GM23338 (cell line): ENCODE measurements around the gene SLC10A3. TPM values are rescaled to one million over a fixed set of nuclear protein-coding genes. Genes with fewer than 3 reads are reported as not detected.

Source experiments
- ATAC-seq: fragments of 200-7000 bp; cut with Tn5 transposase; 3 replicates; pipeline ENCODE4 v1.9.1; 2020
- DNase-seq: peaks from one replicate; pipeline ENCODE4 v3.0.0-alpha.2; 2015; ENCODE audit warnings: low spot score
- H2AFZ ChIP-seq: fragments of 200-600 bp; sonication (generic); 2 replicates; pipeline ENCODE4 v1.8.0; 2016; ENCODE audit warnings: antibody characterized with exemption, mild to moderate bottlenecking, moderate library complexity
- H3F3A ChIP-seq: fragments of 200-600 bp; sonication (generic); replicated peaks from 2 replicates; pipeline ENCODE4 v1.8.0; 2017; ENCODE audit warnings: antibody characterized with exemption, mixed run types, low read depth
- H3K27ac ChIP-seq: fragments of 200-600 bp; sonication (generic); 2 replicates; pipeline ENCODE4 v1.6.1; 2016; ENCODE audit warnings: low read depth
- H3K27me3 ChIP-seq: fragments of 200-600 bp; sonication (generic); 2 replicates; pipeline ENCODE4 v1.8.0; 2016; ENCODE audit warnings: mild to moderate bottlenecking, mixed run types, moderate library complexity; ENCODE audit not compliant: insufficient read depth
- H3K36me3 ChIP-seq: fragments of 200-600 bp; sonication (generic); 2 replicates; pipeline ENCODE4 v1.8.0; 2016; ENCODE audit warnings: mild to moderate bottlenecking; ENCODE audit not compliant: insufficient read depth
- H3K4me1 ChIP-seq: fragments of 200-600 bp; sonication (generic); 2 replicates; pipeline ENCODE4 v1.8.0; 2016; ENCODE audit warnings: mild to moderate bottlenecking, moderate library complexity; ENCODE audit not compliant: insufficient read depth
- H3K4me2 ChIP-seq: fragments of 200-600 bp; sonication (generic); 2 replicates; pipeline ENCODE4 v1.7.1; 2017; ENCODE audit warnings: mixed run types
- H3K4me3 ChIP-seq: fragments of 200-600 bp; sonication (generic); 2 replicates; pipeline ENCODE4 v1.6.1; 2016; ENCODE audit warnings: mixed run types
- H3K79me2 ChIP-seq: fragments of 200-600 bp; sonication (generic); replicated peaks from 2 replicates; pipeline ENCODE4 v1.8.0; 2017; ENCODE audit warnings: mild to moderate bottlenecking; ENCODE audit not compliant: insufficient read depth
- H3K9me2 ChIP-seq: fragments of 200-600 bp; sonication (generic); 2 replicates; pipeline ENCODE4 v1.8.0; 2017; ENCODE audit not compliant: insufficient read depth
- H4K20me1 ChIP-seq: fragments of 200-600 bp; sonication (generic); replicated peaks from 2 replicates; pipeline ENCODE4 v1.8.0; 2017; ENCODE audit warnings: mild to moderate bottlenecking; ENCODE audit not compliant: insufficient read depth
- H3K27ac Mint-ChIP-seq: 2 replicates; pipeline ENCODE4 v1.8.0; 2020; ENCODE audit warnings: inconsistent platforms, mild to moderate bottlenecking, moderate library complexity, mixed read lengths
- H3K27me3 Mint-ChIP-seq: 3 replicates; pipeline ENCODE4 v1.8.0; 2022; ENCODE audit warnings: low read depth, mild to moderate bottlenecking, moderate library complexity, mixed read lengths, inconsistent platforms; ENCODE audit not compliant: insufficient read depth, poor library complexity
- H3K36me3 Mint-ChIP-seq: 3 replicates; pipeline ENCODE4 v1.8.0; 2021; ENCODE audit warnings: low read depth, mild to moderate bottlenecking, inconsistent platforms, moderate library complexity, mixed read lengths
- H3K4me1 Mint-ChIP-seq: 3 replicates; pipeline ENCODE4 v1.8.0; 2020; ENCODE audit warnings: mild to moderate bottlenecking, inconsistent platforms, mixed read lengths
- H3K4me3 Mint-ChIP-seq: 3 replicates; pipeline ENCODE4 v1.8.0; 2021; ENCODE audit warnings: moderate library complexity, mild to moderate bottlenecking, inconsistent platforms, mixed read lengths
- H3K9me3 Mint-ChIP-seq: 3 replicates; pipeline ENCODE4 v1.8.0; 2020; ENCODE audit warnings: moderate library complexity, mild to moderate bottlenecking, inconsistent platforms, mixed read lengths
- CREB1 ChIP-seq: fragments of 250-450 bp; sonication (Bioruptor Pico); IDR thresholded peaks from 2 replicates; pipeline ENCODE4 v1.5.0; 2020; ENCODE audit warnings: low read depth, mild to moderate bottlenecking, moderate library complexity
- ETS1 ChIP-seq: IDR thresholded peaks from 2 replicates; pipeline ENCODE4 v1.6.1; 2016; ENCODE audit warnings: antibody characterized with exemption
- EZH2 ChIP-seq: fragments of 200-600 bp; sonication (generic); IDR thresholded peaks from one replicate; pipeline ENCODE4 v1.8.0; 2017; ENCODE audit warnings: antibody characterized with exemption, mild to moderate bottlenecking, low read depth; ENCODE audit not compliant: unreplicated experiment
- EZH2phosphoT487 ChIP-seq: fragments of 200-600 bp; sonication (generic); IDR thresholded peaks from one replicate; pipeline ENCODE4 v1.8.1; 2018; ENCODE audit warnings: antibody characterized with exemption; ENCODE audit not compliant: unreplicated experiment
- JUNB ChIP-seq: IDR thresholded peaks from one replicate; pipeline ENCODE4 v1.6.1; 2016; ENCODE audit warnings: antibody characterized with exemption; ENCODE audit not compliant: unreplicated experiment
- POLR2AphosphoS5 ChIP-seq: IDR thresholded peaks from 2 replicates; pipeline ENCODE4 v1.6.1; 2016; ENCODE audit warnings: antibody characterized with exemption, low read depth
- REST ChIP-seq: IDR thresholded peaks from one replicate; pipeline ENCODE4 v1.6.1; 2018; ENCODE audit warnings: antibody characterized with exemption; ENCODE audit not compliant: unreplicated experiment
- ZNF331 ChIP-seq: fragments of 250-450 bp; sonication (Bioruptor Pico); IDR thresholded peaks from 2 replicates; pipeline ENCODE4 v1.5.0; 2020; ENCODE audit warnings: low read depth, mild to moderate bottlenecking, moderate library complexity
- polyA plus RNA-seq: library from polyadenylated mRNA; unstranded; fragments of >200 nt; fragmentation: Nextera tagmentation; extraction: Ambion mirVana; gene quantifications from 2 replicates; pipeline ENCODE4 v1.2.1, GENCODE V29; 2016
- total RNA-seq: library from RNA; depleted of rRNA; stranded (reverse); fragments of >200 nt; shearing (Covaris generic); gene quantifications from 2 replicates; pipeline ENCODE4 v1.2.3, GENCODE V29; 2014

Gene SLC10A3
- total and polyA plus RNA-seq, 2 experiments from 2014 or later: 7.6 to 17.6 TPM

- H3K36me3 Mint-ChIP-seq: peaks cover 12% of the 10 kb centered on the region; the same call in 2 of the 3 replicates
- H3K4me3 Mint-ChIP-seq: peak overlapping the region; percentile 10; the same call in 1 of the 3 replicates
These were observed 44.0 kb downstream of the SLC10A3 start for GRCh38 chrX:154446430-154446829.

GRCh38 chrX:154445776-154446175 is 44.7 kb downstream of the SLC10A3 start:
- Histone ChIP-seq H3K79me2 (no peaks in the 10 kb centered on the region), H3F3A (no peaks in the 10 kb centered on the region), H3K27me3 (no peaks in the 10 kb centered on the region), H3K4me3 (no peak overlapping the region), H3K36me3 (no peaks in the 10 kb centered on the region), H2AFZ (no peak overlapping the region), H3K4me2 (no peak overlapping the region), H4K20me1 (no peaks in the 10 kb centered on the region), H3K9me2 (no peaks in the 10 kb centered on the region), H3K27ac (no peak overlapping the region), H3K4me1 (0 out of 2 replicates have a peak, but pooled peaks cover 3% of the 10 kb centered on the region)
- ATAC-seq: no peak
- peaks cover 16% of the 10 kb centered on the region; the same call in 2 of the 3 replicates for H3K36me3 Mint-ChIP-seq
- no peak for DNase-seq
- peak overlapping the region; percentile 10; the same call in 1 of the 3 replicates for H3K4me3 Mint-ChIP-seq
- no peaks in the 10 kb centered on the region for H3K9me3 Mint-ChIP-seq
- H3K27me3 Mint-ChIP-seq: peaks cover 7% of the 10 kb centered on the region
- H3K27ac Mint-ChIP-seq: no peak overlapping the region
- H3K4me1 Mint-ChIP-seq: no peaks in the 10 kb centered on the region
- TF ChIP-seq REST (no peak), ZNF331 (CRISPR knock-in tag) (no peak)

More at GRCh38 chrX:154446430-154446829, 44.0 kb downstream of the SLC10A3 start:
- H3K27ac ChIP-seq: no peak overlapping the region
- Mint-ChIP-seq H3K27me3 (peaks cover 7% of the 10 kb centered on the region), H3K27ac (no peak overlapping the region), H3K4me1 (no peaks in the 10 kb centered on the region), H3K9me3 (no peaks in the 10 kb centered on the region)
- no peak for TF ChIP-seq EZH2phosphoT487
- no peak for TF ChIP-seq EZH2
- H3K79me2 ChIP-seq: no peaks in the 10 kb centered on the region
- no peaks in the 10 kb centered on the region for H3K27me3 ChIP-seq
- ATAC-seq (no peak), DNase-seq (no peak)
- H3K4me3 ChIP-seq: no peak overlapping the region
- H3K4me2 ChIP-seq: no peak overlapping the region
- 0 out of 2 replicates have a peak, but pooled peaks cover 3% of the 10 kb centered on the region for H3K4me1 ChIP-seq
- H3F3A ChIP-seq: no peaks in the 10 kb centered on the region
- H4K20me1 ChIP-seq: no peaks in the 10 kb centered on the region
- no peak overlapping the region for H2AFZ ChIP-seq
- no peaks in the 10 kb centered on the region for H3K9me2 ChIP-seq
- no peaks in the 10 kb centered on the region for H3K36me3 ChIP-seq

- no peaks in the 10 kb centered on the region for H3F3A ChIP-seq
- no peaks in the 10 kb centered on the region for H3K9me3 Mint-ChIP-seq
- no peak; the same call in 2 of the 3 replicates for ATAC-seq
- no peaks in the 10 kb centered on the region for H4K20me1 ChIP-seq
- peak overlapping the region; percentile 75 for H3K4me2 ChIP-seq
- H3K4me1 Mint-ChIP-seq: no peaks in the 10 kb centered on the region
- H3K36me3 ChIP-seq: no peaks in the 10 kb centered on the region
- no peaks in the 10 kb centered on the region for H3K79me2 ChIP-seq
- H3K36me3 Mint-ChIP-seq: peaks cover 15% of the 10 kb centered on the region; the same call in 2 of the 3 replicates
- H2AFZ ChIP-seq: no peak overlapping the region
- no peak overlapping the region for H3K27ac Mint-ChIP-seq
- H3K4me1 ChIP-seq: 0 out of 2 replicates have a peak, but pooled peaks cover 3% of the 10 kb centered on the region
- no peak for DNase-seq
- H3K27me3 Mint-ChIP-seq: peaks cover 8% of the 10 kb centered on the region
- no peaks in the 10 kb centered on the region for H3K27me3 ChIP-seq
- peak overlapping the region; percentile 48 for H3K4me3 Mint-ChIP-seq
- peak overlapping the region; percentile 62 for H3K4me3 ChIP-seq
- H3K27ac ChIP-seq: no peak overlapping the region
- no peaks in the 10 kb centered on the region for H3K9me2 ChIP-seq
- TF ChIP-seq EZH2 (no peak), POLR2AphosphoS5 (no peak), ETS1 (no peak), JUNB (no peak), ZNF331 (CRISPR knock-in tag) (no peak), CREB1 (CRISPR knock-in tag) (no peak)
These were observed 45.6 kb downstream of the SLC10A3 start for GRCh38 chrX:154444755-154445246.
